A673 (cell line): ENCODE measurements around the gene EXOC6.

ENCODE experiments used
- CTCF ChIP-seq: fragments of 300-800, 200-600 bp; sonication (generic); conservative IDR thresholded peaks from 2 replicates; pipeline ENCODE4 v1.5.1; 2017; ENCODE audit warnings: low read depth, mild to moderate bottlenecking, antibody characterized with exemption, low read length, moderate library complexity, mixed read lengths
- EZH2 ChIP-seq: fragments of 200-600 bp; sonication (generic); IDR thresholded peaks from 2 replicates; pipeline ENCODE4 v1.6.1; 2017; ENCODE audit warnings: borderline replicate concordance, low read depth, mild to moderate bottlenecking, mixed read lengths, antibody characterized with exemption, low read length; ENCODE audit not compliant: poor library complexity, severe bottlenecking

GRCh38 chr10:92810934-92811532 is 37.3 kb upstream of the EXOC6 start:
- no peak for TF ChIP-seq CTCF
- TF ChIP-seq EZH2, result no peak
